ENCODE data around the gene IL7R.

DNA sequence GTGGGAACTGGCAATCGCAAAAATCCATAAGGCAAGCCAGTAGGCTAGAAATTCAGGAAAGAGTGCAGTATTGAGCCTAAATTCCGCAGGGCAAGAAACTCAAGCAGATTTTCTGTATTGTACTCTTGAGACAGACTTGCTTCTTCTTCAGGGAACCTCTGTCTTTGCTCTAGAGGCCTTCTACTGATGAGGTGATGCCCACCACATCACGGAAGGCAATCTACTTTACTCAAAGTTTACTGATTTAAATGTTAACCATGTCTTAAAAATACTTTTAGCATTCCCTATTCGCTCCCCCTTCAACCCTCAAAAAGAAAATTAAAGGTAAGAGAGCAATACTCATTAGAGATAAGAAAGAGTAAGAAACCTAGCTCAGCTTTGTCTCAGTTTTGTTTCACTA lies 11.3 kb downstream of the IL7R start:
- TF ChIP-seq CTCF (conservative IDR thresholded peaks at IDR 0.05; ENCODE audit: low read depth, low read length) (no peak), POLR2A (IDR thresholded peaks at IDR 0.05; ENCODE audit: low read depth, low read length) (no peak), RCOR1 (IDR thresholded peaks at IDR 0.05; ENCODE audit: insufficient replicate concordance, low read length) (no peak), RAD21 (IDR thresholded peaks at IDR 0.05; ENCODE audit: low read length) (no peak), MXI1 (IDR thresholded peaks at IDR 0.05; ENCODE audit: borderline replicate concordance, low read depth, low read length) (no peak), BHLHE40 (IDR thresholded peaks at IDR 0.05; ENCODE audit: low read depth, low read length) (no peak), CEBPB (IDR thresholded peaks at IDR 0.05; ENCODE audit: low read depth, low read length) (no peak), RFX5 (IDR thresholded peaks at IDR 0.05; ENCODE audit: low read depth, low read length) (no peak), CHD1 (IDR thresholded peaks at IDR 0.05; ENCODE audit: low read depth, low read length) (no peak)
- TF ChIP-seq, protein P1, sequence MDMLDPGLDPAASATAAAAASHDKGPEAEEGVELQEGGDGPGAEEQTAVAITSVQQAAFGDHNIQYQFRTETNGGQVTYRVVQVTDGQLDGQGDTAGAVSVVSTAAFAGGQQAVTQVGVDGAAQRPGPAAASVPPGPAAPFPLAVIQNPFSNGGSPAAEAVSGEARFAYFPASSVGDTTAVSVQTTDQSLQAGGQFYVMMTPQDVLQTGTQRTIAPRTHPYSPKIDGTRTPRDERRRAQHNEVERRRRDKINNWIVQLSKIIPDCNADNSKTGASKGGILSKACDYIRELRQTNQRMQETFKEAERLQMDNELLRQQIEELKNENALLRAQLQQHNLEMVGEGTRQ (IDR thresholded peaks at IDR 0.05; ENCODE audit: low read depth, low read length), result no peak
